ENCODE measurements around the gene RBL1. TPM values are rescaled to one million over a fixed set of nuclear protein-coding genes. Genes with fewer than 3 reads are reported as not detected.

Gene RBL1
- total and polyA plus RNA-seq, 2 of the 4 experiments (the other 2 are of a cell fraction): 3.3 to 7.5 TPM

DNA sequence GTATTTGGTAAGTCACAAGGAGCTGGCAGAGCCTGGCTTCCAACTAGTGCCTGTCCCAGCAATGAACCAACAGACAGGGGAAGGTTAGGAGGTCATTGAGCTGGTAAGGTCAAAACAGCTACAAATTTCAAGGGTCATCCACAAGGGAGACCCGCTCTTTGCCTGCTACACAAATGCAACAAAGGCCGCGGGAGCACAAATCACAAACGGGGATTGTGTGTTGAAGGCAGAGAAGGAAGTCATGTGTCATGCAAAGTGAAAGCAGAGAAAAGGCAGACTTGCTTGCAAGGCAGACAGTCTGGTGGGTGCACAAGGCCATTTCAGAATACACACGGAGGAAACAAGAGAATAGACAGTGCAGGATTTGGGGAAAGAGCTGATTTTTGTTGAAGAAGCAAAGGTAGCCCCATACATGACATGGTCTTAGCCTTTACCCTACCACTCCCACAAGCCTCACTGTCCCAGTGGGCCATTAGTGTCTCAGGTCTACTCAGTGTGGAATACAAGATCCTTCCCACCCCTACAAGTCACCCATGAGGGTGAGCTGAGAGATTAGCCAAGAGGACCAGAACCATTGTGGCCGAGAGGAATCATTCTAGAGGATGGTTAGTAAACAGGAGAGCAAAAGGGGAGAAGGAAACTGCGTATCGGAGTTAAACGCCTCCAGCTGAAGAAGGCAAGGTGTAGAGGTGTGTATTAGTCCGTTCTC is 126.2 kb downstream of the RBL1 start:
- DNase-seq (no peak), ATAC-seq (ENCODE audit: low read depth) (no peak)
- Histone ChIP-seq H4K5ac (ENCODE audit: low read depth, low read length) (no peak overlapping the region), H3K27ac (ENCODE audit: insufficient read depth, low read length) (no peak overlapping the region), H3K4me2 (ENCODE audit: low read depth, low read length) (no peak overlapping the region), H3K9me1 (ENCODE audit: insufficient read depth, low read length) (no peaks in the 10 kb centered on the region), H3K14ac (replicated peaks; ENCODE audit: low read depth, low read length) (no peak overlapping the region), H2BK20ac (ENCODE audit: low read depth, low read length) (no peak overlapping the region), H3K79me1 (ENCODE audit: low read depth in 1 of 2, low read length in 2 of 2) (no peaks in the 10 kb centered on the region), H2AK5ac (ENCODE audit: low read depth, low read length) (no peak overlapping the region), H3K27me3 (ENCODE audit: control insufficient read depth, insufficient read depth, low read length) (no peaks in the 10 kb centered on the region), H3K9me3 (ENCODE audit: control insufficient read depth, insufficient read depth, low read length) (no peaks in the 10 kb centered on the region), H2AK9ac (replicated peaks; ENCODE audit: low read depth, low read length, poor library complexity) (no peak overlapping the region), H2BK120ac (ENCODE audit: low read depth, low read length) (no peak overlapping the region), H2AFZ (replicated peaks; ENCODE audit: low read length, poor library complexity) (no peak overlapping the region), H3K23ac (ENCODE audit: low read depth, low read length) (no peak overlapping the region), H4K8ac (ENCODE audit: low read depth in 2 of 2, low read length in 2 of 2) (no peak overlapping the region), H3K18ac (ENCODE audit: low read depth, low read length) (no peak overlapping the region), H2BK5ac (ENCODE audit: low read depth, low read length, poor library complexity, severe bottlenecking) (no peak overlapping the region), H2BK15ac (ENCODE audit: low read depth, low read length) (no peak overlapping the region), H3K9ac (ENCODE audit: low read depth, low read length) (no peak overlapping the region), H4K91ac (ENCODE audit: insufficient read depth, low read depth, low read length) (no peak overlapping the region), H3K4me3 (ENCODE audit: insufficient read depth, low read depth, low read length) (no peak overlapping the region), H4K20me1 (ENCODE audit: insufficient read depth, low read length) (no peaks in the 10 kb centered on the region), H3K36me3 (ENCODE audit: control insufficient read depth, insufficient read depth, low read length) (no peaks in the 10 kb centered on the region), H3K56ac (ENCODE audit: extremely low read depth, insufficient read depth, low read length) (no peak overlapping the region), H3K4ac (ENCODE audit: low read depth, low read length) (no peak overlapping the region), H3K4me1 (ENCODE audit: control insufficient read depth, insufficient read depth, low read length) (no peaks in the 10 kb centered on the region)
- in situ Hi-C loops (cut with MboI; ENCODE audit: low sequenced_read_pairs): no loop called here
- dilution Hi-C loops (cut with HindIII; ENCODE audit: low sequenced_read_pairs, unreplicated experiment): no loop called here
- ChIA-PET CTCF (no interaction called here), POLR2A (ENCODE audit: unreplicated experiment) (no interaction called here)
- intact Hi-C loops (cut with micrococcal nuclease): no loop called here
- no peak for TF ChIP-seq POLR2A (IDR thresholded peaks at IDR 0.05; ENCODE audit: low read depth, low read length)
- 57% methylated on average over 4 of the region's 10 CpGs; no CpG with 5 or more reads in 1 of the 2 experiments for WGBS, 2 experiments (ENCODE audit: extremely low coverage in 2 of 2, insufficient read length in 1 of 2)
- no TSS peak for BruUV-seq (replicated peaks)

All from IMR-90 (cell line).